Ectodermal cell (in vitro differentiated cells): ENCODE measurements around the gene BCL11B.

ENCODE experiments used
- H3K27ac ChIP-seq: 2 replicates; pipeline ENCODE4 v1.7.0; 2013; ENCODE audit warnings: mild to moderate bottlenecking, low read depth, low read length; ENCODE audit not compliant: insufficient read depth, poor library complexity, severe bottlenecking
- H3K27me3 ChIP-seq: 2 replicates; pipeline ENCODE4 v1.7.0; 2013; ENCODE audit warnings: mild to moderate bottlenecking, low read length; ENCODE audit not compliant: insufficient read depth, control insufficient read depth, poor library complexity, severe bottlenecking
- H3K36me3 ChIP-seq: one replicate; pipeline ENCODE4 v1.7.0; 2013; ENCODE audit warnings: low read length; ENCODE audit not compliant: control insufficient read depth, insufficient read depth
- H3K4me1 ChIP-seq: one replicate; pipeline ENCODE4 v1.7.0; 2013; ENCODE audit warnings: low read length; ENCODE audit not compliant: control insufficient read depth, insufficient read depth
- H3K4me3 ChIP-seq: 2 replicates; pipeline ENCODE4 v1.7.0; 2013; ENCODE audit warnings: low read depth, low read length, control low read depth; ENCODE audit not compliant: insufficient read depth
- H3K9me3 ChIP-seq: 2 replicates; pipeline ENCODE4 v1.7.0; 2013; ENCODE audit warnings: mild to moderate bottlenecking, low read length, moderate library complexity; ENCODE audit not compliant: control insufficient read depth
- WGBS, 2 experiments: methylation state at CpG; one replicate each; pipeline ENCODE4 v1.1.7; 2013; ENCODE audit warnings: missing lambda C conversion rate in 2 of 2; 5-methylcytosine and 5-hydroxymethylcytosine counted together

BCL11B gene

GRCh38 chr14:99119554-99120525 lies 152.2 kb downstream of the BCL11B start:
- Histone ChIP-seq H3K27ac (no peak overlapping the region), H3K4me3 (no peak overlapping the region), H3K36me3 (no peaks in the 10 kb centered on the region), H3K9me3 (no peaks in the 10 kb centered on the region), H3K4me1 (no peaks in the 10 kb centered on the region), H3K27me3 (peaks cover 8% of the 10 kb centered on the region)
- 92 to 93% methylated on average over 18 of the region's 18 CpGs for WGBS, 2 experiments
